CD4-positive, alpha-beta memory T cell (primary cell): ENCODE data around the gene GMPR2. TPM values are rescaled to one million over a fixed set of nuclear protein-coding genes. Genes with fewer than 3 reads are reported as not detected.
A peak's percentile ranks its signal among the peaks of the same experiment; 100 is the strongest.

ENCODE experiments used
- CTCF ChIA-PET: fragments of 350-600 bp; sonication (Branson Sonifier 250); formaldehyde crosslinking; loops from one replicate; lab custom pipeline; 2021; ENCODE audit warnings: inconsistent platforms; ENCODE audit not compliant: partially characterized antibody; lab: Charles Lee
- POLR2A ChIA-PET: fragments of 350-600 bp; sonication (Branson Sonifier 250); formaldehyde crosslinking; loops from one replicate; lab custom pipeline; 2021; ENCODE audit not compliant: partially characterized antibody; lab: Charles Lee
- DNase-seq, 5 donors: peaks; one replicate each; pipeline versions ENCODE4 v3.0.0 to v3.0.0-alpha.2; 2020 to 2022; ENCODE audit warnings: mixed read lengths in 1 of 5
- H3K27ac ChIP-seq: one replicate; pipeline ENCODE4 v1.7.0; 2013; ENCODE audit warnings: low read depth, low read length
- H3K27me3 ChIP-seq: 2 replicates; pipeline ENCODE4 v1.7.0; 2013; ENCODE audit warnings: mild to moderate bottlenecking, low read length, moderate library complexity; ENCODE audit not compliant: insufficient read depth
- H3K36me3 ChIP-seq: 2 replicates; pipeline ENCODE4 v1.7.0; 2013; ENCODE audit warnings: mild to moderate bottlenecking, low read length, moderate library complexity; ENCODE audit not compliant: insufficient read depth
- H3K4me1 ChIP-seq: 2 replicates; pipeline ENCODE4 v1.7.0; 2013; ENCODE audit warnings: mild to moderate bottlenecking, low read length, moderate library complexity; ENCODE audit not compliant: insufficient read depth
- H3K4me3 ChIP-seq, 2 donors: one replicate each; pipeline ENCODE4 v1.7.0; 2013; ENCODE audit warnings: low read length in 2 of 2, mild to moderate bottlenecking in 1 of 2
- H3K9me3 ChIP-seq, 2 donors: one replicate each; pipeline ENCODE4 v1.7.0; 2013; ENCODE audit warnings: low read length in 2 of 2, control low read depth in 1 of 2; ENCODE audit not compliant: control insufficient read depth in 1 of 2
- H3K27ac Mint-ChIP-seq, 7 donors: one replicate each; pipeline ENCODE4 v1.8.0; 2020 to 2021; ENCODE audit warnings: mixed read lengths in 7 of 7, mild to moderate bottlenecking in 6 of 7, inconsistent platforms in 3 of 7, moderate library complexity in 3 of 7
- H3K27me3 Mint-ChIP-seq, 2 donors: one replicate each; pipeline ENCODE4 v1.8.0; 2020 to 2021; ENCODE audit warnings: mixed read lengths in 2 of 2
- H3K36me3 Mint-ChIP-seq, 2 donors: one replicate each; pipeline ENCODE4 v1.8.0; 2020 to 2021; ENCODE audit warnings: mixed read lengths in 2 of 2, inconsistent platforms in 1 of 2, mild to moderate bottlenecking in 1 of 2
- H3K4me1 Mint-ChIP-seq, 4 donors: one replicate each; pipeline ENCODE4 v1.8.0; 2020 to 2021; ENCODE audit warnings: mixed read lengths in 4 of 4, mild to moderate bottlenecking in 1 of 4
- H3K4me3 Mint-ChIP-seq, 8 donors: one replicate each; pipeline ENCODE4 v1.8.0; 2020 to 2021; ENCODE audit warnings: mixed read lengths in 8 of 8, mild to moderate bottlenecking in 7 of 8, moderate library complexity in 6 of 8, inconsistent platforms in 3 of 8
- H3K9me3 Mint-ChIP-seq, 8 donors: one replicate each; pipeline ENCODE4 v1.8.0; 2020 to 2021; ENCODE audit warnings: mixed read lengths in 8 of 8, mild to moderate bottlenecking in 5 of 8, inconsistent platforms in 3 of 8, moderate library complexity in 1 of 8
- intact Hi-C: fragments of 100-400 bp; cut with micrococcal nuclease; formaldehyde crosslinking; loops from one replicate; pipeline ENCODE4 v1.15.1; 2023
- polyA plus RNA-seq, 2 donors: library from polyadenylated mRNA; unstranded; fragments of 300-500 nt; fragmentation: Illumina TruSeq; gene quantifications; one replicate each; pipeline ENCODE4 v1.2.3, GENCODE V29; 2021
- total RNA-seq, 2 experiments: library from RNA; stranded (reverse); gene quantifications; one replicate each; pipeline ENCODE4 v1.2.3, GENCODE V29; 2021

Gene GMPR2
- total RNA-seq (10 to 100 TPM; 91.0 to 95.8 TPM), polyA plus RNA-seq (100 to 1,000 TPM; 103 to 116 TPM)

- ChIA-PET CTCF (interaction anchor here (2.3 kb wide), 1 partner anchor 9 kb away, joined by 17 read pairs; the partner anchor contains the start of gene TINF2), POLR2A (interaction anchor here (0.6 to 7.6 kb wide), 14 partner anchors 9 to 1466 kb away, joined by 3 to 88 read pairs (median 6); partner anchors contain the start of genes CHMP4A, DHRS1, IPO4 and LTB4R2)
- Mint-ChIP-seq H3K4me1 (peaks cover 40 to 71% (median 53%) of the 10 kb centered on the region in 4 donors), H3K4me3 (peak within 1 kb of the TSS; percentile 97 to 99 (median 98)), H3K27ac (peak within 1 kb of the TSS; percentile 95 to 99 (median 97)), H3K9me3 (no peaks in the 10 kb centered on the region), H3K27me3 (no peaks in the 10 kb centered on the region), H3K36me3 (peaks cover 25 to 58% of the 10 kb centered on the region in 2 donors)
- intact Hi-C loops = loop anchor here (1.0 to 2.0 kb wide), 8 partner anchors 9 to 209 kb away; partner anchors contain the start of genes DCAF11, EMC9, IPO4 and MDP1
- no peaks in the 10 kb centered on the region for H3K27me3 ChIP-seq
- peak within 1 kb of the TSS; percentile 100 for H3K4me3 ChIP-seq
- peaks cover 41% of the 10 kb centered on the region for H3K4me1 ChIP-seq
- DNase-seq = no peak
- peak within 1 kb of the TSS; percentile 88 for H3K27ac ChIP-seq
- H3K36me3 ChIP-seq = peaks cover 35% of the 10 kb centered on the region
- H3K9me3 ChIP-seq = no peaks in the 10 kb centered on the region
Observed at GRCh38 chr14:24232645-24233537, at the start of gene GMPR2. Gene GMPR2 (plus strand): TSS chr14:24232929. CDS start chr14:24233254, 325 bp downstream.

GRCh38 chr14:24183014-24183481 lies 49.7 kb upstream of the GMPR2 start:
- Histone ChIP-seq H3K4me1 (peaks cover 13% of the 10 kb centered on the region), H3K9me3 (no peaks in the 10 kb centered on the region), H3K4me3 (no peak overlapping the region), H3K36me3 (peaks cover 57% of the 10 kb centered on the region), H3K27ac (no peak overlapping the region), H3K27me3 (no peaks in the 10 kb centered on the region)
- DNase-seq = no peak
- intact Hi-C loops = no loop called here
- Mint-ChIP-seq H3K4me1 (peaks cover 11 to 23% (median 15%) of the 10 kb centered on the region in 4 donors), H3K9me3 (no peaks in the 10 kb centered on the region), H3K4me3 (no peak overlapping the region), H3K27ac (peak overlapping the region in 3 of 7 donors; percentile 41 to 59 (median 57)), H3K36me3 (peaks cover 19 to 61% of the 10 kb centered on the region in 2 donors), H3K27me3 (no peaks in the 10 kb centered on the region)
- POLR2A ChIA-PET = interaction anchor here (0.8 kb wide), 1 partner anchor 12 kb away, joined by 3 read pairs; the partner anchor contains the start of gene TM9SF1
- CTCF ChIA-PET = interaction anchor here (0.9 kb wide), 1 partner anchor 75 kb away, joined by 3 read pairs; no protein-coding TSS in a partner anchor

GRCh38 chr14:24184104-24184970 lies 48.4 kb upstream of the GMPR2 start:
- peaks cover 14 to 33% (median 22%) of the 10 kb centered on the region in 4 donors for H3K4me1 Mint-ChIP-seq
- Histone ChIP-seq H3K27me3 (no peaks in the 10 kb centered on the region), H3K9me3 (no peaks in the 10 kb centered on the region), H3K4me3 (no peak overlapping the region), H3K36me3 (peaks cover 48% of the 10 kb centered on the region), H3K4me1 (peaks cover 22% of the 10 kb centered on the region), H3K27ac (no peak overlapping the region)
- H3K27me3 Mint-ChIP-seq = no peaks in the 10 kb centered on the region
- H3K36me3 Mint-ChIP-seq = peaks cover 18 to 62% of the 10 kb centered on the region in 2 donors
- H3K27ac Mint-ChIP-seq = no peak overlapping the region
- POLR2A ChIA-PET = interaction anchor here (1.2 to 5.6 kb wide), 4 partner anchors 11 to 36 kb away, joined by 3 to 75 read pairs (median 24); partner anchors contain the start of genes CHMP4A, IRF9, PSME2 and RNF31
- CTCF ChIA-PET = interaction anchor here (0.7 to 1.8 kb wide), 4 partner anchors 19 to 247 kb away, joined by 3 to 4 read pairs (median 4); partner anchors contain the start of gene IRF9
- intact Hi-C loops = no loop called here
- DNase-seq = peak in 1 of 5 donors; percentile 32
- H3K9me3 Mint-ChIP-seq = no peaks in the 10 kb centered on the region
- H3K4me3 Mint-ChIP-seq = no peak overlapping the region

- peaks cover 23% of the 10 kb centered on the region for H3K4me1 ChIP-seq
- H3K36me3 ChIP-seq = peaks cover 42% of the 10 kb centered on the region
- POLR2A ChIA-PET = interaction anchor here (0.8 to 5.6 kb wide), 5 partner anchors 23 to 70 kb away, joined by 3 to 75 read pairs (median 5); partner anchors contain the start of genes CHMP4A, DCAF11, IRF9 and NRL
- peaks cover 18 to 38% (median 25%) of the 10 kb centered on the region in 4 donors for H3K4me1 Mint-ChIP-seq
- H3K4me3 Mint-ChIP-seq = no peak overlapping the region
- no peaks in the 10 kb centered on the region for H3K27me3 Mint-ChIP-seq
- peak overlapping the region in 2 of 7 donors; percentile 22 to 60 for H3K27ac Mint-ChIP-seq
- DNase-seq = no peak
- CTCF ChIA-PET = interaction anchor here (1.0 to 1.8 kb wide), 6 partner anchors 20 to 149 kb away, joined by 3 to 4 read pairs (median 4); partner anchors contain the start of genes DCAF11, IRF9 and NRL
- no peaks in the 10 kb centered on the region for H3K27me3 ChIP-seq
- no peaks in the 10 kb centered on the region for H3K9me3 Mint-ChIP-seq
- H3K4me3 ChIP-seq = no peak overlapping the region
- H3K27ac ChIP-seq = no peak overlapping the region
- H3K36me3 Mint-ChIP-seq = peaks cover 16 to 58% of the 10 kb centered on the region in 2 donors
- intact Hi-C loops = no loop called here
- H3K9me3 ChIP-seq = no peaks in the 10 kb centered on the region
Observed at GRCh38 chr14:24185026-24185425, 47.7 kb upstream of the GMPR2 start.

GRCh38 chr14:24185741-24186140 lies 47.0 kb upstream of the GMPR2 start:
- no peaks in the 10 kb centered on the region for H3K9me3 ChIP-seq
- Mint-ChIP-seq H3K27me3 (no peaks in the 10 kb centered on the region), H3K4me3 (no peak overlapping the region), H3K27ac (peak overlapping the region in 3 of 7 donors; percentile 42 to 64 (median 60)), H3K36me3 (peaks cover 11 to 56% of the 10 kb centered on the region in 2 donors), H3K9me3 (no peaks in the 10 kb centered on the region), H3K4me1 (peaks cover 17 to 42% (median 26%) of the 10 kb centered on the region in 4 donors)
- POLR2A ChIA-PET = interaction anchor here (0.8 to 5.6 kb wide), 7 partner anchors 10 to 71 kb away, joined by 3 to 75 read pairs (median 5); partner anchors contain the start of genes CHMP4A, DCAF11, IRF9 and NRL
- H3K27ac ChIP-seq = no peak overlapping the region
- intact Hi-C loops = no loop called here
- CTCF ChIA-PET = interaction anchor here (1.0 to 1.8 kb wide), 6 partner anchors 21 to 148 kb away, joined by 3 to 4 read pairs (median 4); partner anchors contain the start of genes DCAF11, IRF9 and NRL
- H3K4me3 ChIP-seq = no peak overlapping the region
- peaks cover 23% of the 10 kb centered on the region for H3K4me1 ChIP-seq
- no peaks in the 10 kb centered on the region for H3K27me3 ChIP-seq
- DNase-seq = no peak
- peaks cover 39% of the 10 kb centered on the region for H3K36me3 ChIP-seq
